HL-60 (cell line): Measurements from ENCODE around the gene ETV6.

Experiments
- DNase-seq, 2 experiments: peaks; one replicate each; pipeline ENCODE4 v3.0.0-alpha.2; 2010 to 2020; ENCODE audit warnings: low read depth in 1 of 2, low spot score in 1 of 2
- H3K27ac ChIP-seq: fragments of 250-450 bp; sonication (Bioruptor Pico); replicated peaks from 2 replicates; pipeline ENCODE4 v1.5.1; 2020; ENCODE audit warnings: mild to moderate bottlenecking, moderate library complexity
- H3K27me3 ChIP-seq: fragments of 250-450 bp; sonication (Bioruptor Pico); 2 replicates; pipeline ENCODE4 v1.5.1; 2021; ENCODE audit warnings: mild to moderate bottlenecking, moderate library complexity; ENCODE audit not compliant: insufficient read depth, poor library complexity, severe bottlenecking
- H3K4me3 ChIP-seq: replicated peaks from 2 replicates; pipeline ENCODE4 v1.5.1; 2011; ENCODE audit warnings: mild to moderate bottlenecking, control low read depth, low read length; ENCODE audit not compliant: insufficient read depth
- CTCF ChIP-seq: IDR thresholded peaks from one replicate; pipeline ENCODE4 v1.5.1; 2011; ENCODE audit warnings: low read length, control low read depth, inconsistent platforms; ENCODE audit not compliant: insufficient read depth
- GABPA ChIP-seq: IDR thresholded peaks from 2 replicates; pipeline ENCODE4 v1.6.1; 2012; ENCODE audit warnings: low read depth
- POLR2AphosphoS5 ChIP-seq: IDR thresholded peaks from 2 replicates; pipeline ENCODE4 v1.6.1; 2012; ENCODE audit warnings: low read depth
- REST ChIP-seq: IDR thresholded peaks from 2 replicates; pipeline ENCODE4 v1.6.1; 2012; ENCODE audit warnings: low read depth; ENCODE audit not compliant: insufficient replicate concordance
- SPI1 ChIP-seq: IDR thresholded peaks from 2 replicates; pipeline ENCODE4 v1.6.1; 2012; ENCODE audit warnings: low read depth, mild to moderate bottlenecking, borderline replicate concordance

Gene ETV6

GRCh38 chr12:11939223-11939622 is 289.7 kb downstream of the ETV6 start:
- no peak for TF ChIP-seq REST
- no peak for TF ChIP-seq POLR2AphosphoS5
- TF ChIP-seq CTCF: no peak
- H3K27me3 ChIP-seq: no peaks in the 10 kb centered on the region

GRCh38 chr12:11941606-11942337 is 292.3 kb downstream of the ETV6 start:
- Histone ChIP-seq H3K27me3 (no peaks in the 10 kb centered on the region), H3K4me3 (no peak overlapping the region), H3K27ac (no peak overlapping the region)
- DNase-seq: no peak
- TF ChIP-seq POLR2AphosphoS5 (no peak), GABPA (no peak), CTCF (no peak), SPI1 (no peak), REST (no peak)

More at GRCh38 chr12:11939223-11939622, 289.7 kb downstream of the ETV6 start:
- no peak overlapping the region for H3K4me3 ChIP-seq
- no peak overlapping the region for H3K27ac ChIP-seq
- DNase-seq: no peak

- no peak for TF ChIP-seq SPI1
- TF ChIP-seq REST: no peak
- TF ChIP-seq GABPA: no peak
- no peak for TF ChIP-seq POLR2AphosphoS5
- no peak for TF ChIP-seq CTCF
- no peak overlapping the region for H3K27ac ChIP-seq
- no peak for DNase-seq
- no peaks in the 10 kb centered on the region for H3K27me3 ChIP-seq
- H3K4me3 ChIP-seq: no peak overlapping the region
Observed at GRCh38 chr12:11943919-11944700, 294.6 kb downstream of the ETV6 start.
